Muscle layer of duodenum (tissue), 2 donors: ENCODE data around the gene MICAL3.

Experiments used
- H3K27ac ChIP-seq: one replicate; pipeline ENCODE4 v1.7.0; 2013; ENCODE audit warnings: mild to moderate bottlenecking, low read length
- H3K27me3 ChIP-seq: one replicate; pipeline ENCODE4 v1.7.0; 2013; ENCODE audit warnings: low read depth, mild to moderate bottlenecking, control low read depth, low read length
- H3K36me3 ChIP-seq, 2 donors: one replicate each; pipeline ENCODE4 v1.7.0; 2013; ENCODE audit warnings: low read length in 2 of 2, control low read depth in 1 of 2, mild to moderate bottlenecking in 1 of 2; ENCODE audit not compliant: insufficient read depth in 2 of 2, control insufficient read depth in 1 of 2
- H3K4me1 ChIP-seq, 2 donors: one replicate each; pipeline ENCODE4 v1.7.0; 2013; ENCODE audit warnings: low read length in 2 of 2, mild to moderate bottlenecking in 2 of 2, control low read depth in 1 of 2, moderate library complexity in 1 of 2; ENCODE audit not compliant: insufficient read depth in 2 of 2, control insufficient read depth in 1 of 2
- H3K4me3 ChIP-seq, 2 donors: one replicate each; pipeline ENCODE4 v1.7.0; 2013; ENCODE audit warnings: low read length in 2 of 2, low read depth in 1 of 2, mild to moderate bottlenecking in 1 of 2
- H3K9me3 ChIP-seq, 2 donors: one replicate each; pipeline ENCODE4 v1.7.0; 2013; ENCODE audit warnings: low read length in 2 of 2, control low read depth in 1 of 2, mild to moderate bottlenecking in 1 of 2; ENCODE audit not compliant: control insufficient read depth in 1 of 2
- donor health status: healthy.

MICAL3 gene

GRCh38 chr22:17906978-17907747 is 117.2 kb downstream of the MICAL3 start:
- Histone ChIP-seq H3K27me3 (no peaks in the 10 kb centered on the region), H3K9me3 (no peaks in the 10 kb centered on the region), H3K4me3 (no peak overlapping the region), H3K36me3 (peaks cover 13 to 20% of the 10 kb centered on the region in 2 donors), H3K27ac (no peak overlapping the region), H3K4me1 (peaks cover 21 to 30% of the 10 kb centered on the region in 2 donors)

GRCh38 chr22:17905445-17905844 is 118.9 kb downstream of the MICAL3 start:
- no peaks in the 10 kb centered on the region for H3K27me3 ChIP-seq
- H3K36me3 ChIP-seq, result peaks cover 20 to 22% of the 10 kb centered on the region in 2 donors
- no peak overlapping the region for H3K4me3 ChIP-seq
- H3K4me1 ChIP-seq, result peaks cover 16 to 21% of the 10 kb centered on the region in 2 donors
- H3K9me3 ChIP-seq, result no peaks in the 10 kb centered on the region
- H3K27ac ChIP-seq, result no peak overlapping the region

- peak overlapping the region; percentile 60 for H3K27ac ChIP-seq
- no peaks in the 10 kb centered on the region for H3K9me3 ChIP-seq
- peaks cover 4 to 10% of the 10 kb centered on the region in 2 donors for H3K4me1 ChIP-seq
- H3K27me3 ChIP-seq, result no peaks in the 10 kb centered on the region
- H3K4me3 ChIP-seq, result no peak overlapping the region
- H3K36me3 ChIP-seq, result peaks cover 28 to 36% of the 10 kb centered on the region in 2 donors
Measured at GRCh38 chr22:17903564-17904295, 120.6 kb downstream of the MICAL3 start.

- Histone ChIP-seq H3K4me1 (peaks cover 4 to 10% of the 10 kb centered on the region in 2 donors), H3K27ac (peak overlapping the region; percentile 12), H3K9me3 (no peaks in the 10 kb centered on the region), H3K36me3 (peaks cover 36 to 43% of the 10 kb centered on the region in 2 donors), H3K4me3 (no peak overlapping the region), H3K27me3 (no peaks in the 10 kb centered on the region)
Measured at GRCh38 chr22:17902960-17903359, 121.4 kb downstream of the MICAL3 start.

- Histone ChIP-seq H3K36me3 (peaks cover 32 to 47% of the 10 kb centered on the region in 2 donors), H3K27me3 (no peaks in the 10 kb centered on the region), H3K9me3 (no peaks in the 10 kb centered on the region), H3K4me3 (no peak overlapping the region), H3K4me1 (peaks cover 4% of the 10 kb centered on the region in 2 donors), H3K27ac (no peak overlapping the region)
Measured at GRCh38 chr22:17898375-17898774, 126.0 kb downstream of the MICAL3 start.

GRCh38 chr22:17897858-17898257 is 126.5 kb downstream of the MICAL3 start:
- H3K9me3 ChIP-seq, result no peaks in the 10 kb centered on the region
- H3K27me3 ChIP-seq, result no peaks in the 10 kb centered on the region
- H3K36me3 ChIP-seq, result peaks cover 36 to 52% of the 10 kb centered on the region in 2 donors
- peaks cover 0 to 1% of the 10 kb centered on the region in 2 donors for H3K4me1 ChIP-seq
- no peak overlapping the region for H3K27ac ChIP-seq
- no peak overlapping the region for H3K4me3 ChIP-seq

GRCh38 chr22:17897426-17897825 is 126.9 kb downstream of the MICAL3 start:
- no peaks in the 10 kb centered on the region for H3K9me3 ChIP-seq
- H3K36me3 ChIP-seq, result peaks cover 36 to 52% of the 10 kb centered on the region in 2 donors
- H3K27ac ChIP-seq, result no peak overlapping the region

GRCh38 chr22:17896586-17896985 is 127.8 kb downstream of the MICAL3 start:
- H3K4me3 ChIP-seq, result no peak overlapping the region
- H3K4me1 ChIP-seq, result peaks cover 3 to 4% of the 10 kb centered on the region in 2 donors
- no peak overlapping the region for H3K27ac ChIP-seq
- H3K9me3 ChIP-seq, result no peaks in the 10 kb centered on the region
- H3K36me3 ChIP-seq, result peaks cover 36 to 52% of the 10 kb centered on the region in 2 donors
- no peaks in the 10 kb centered on the region for H3K27me3 ChIP-seq

More at GRCh38 chr22:17897426-17897825, 126.9 kb downstream of the MICAL3 start:
- H3K27me3 ChIP-seq, result no peaks in the 10 kb centered on the region
- no peaks in the 10 kb centered on the region for H3K4me1 ChIP-seq
- H3K4me3 ChIP-seq, result no peak overlapping the region

- no peaks in the 10 kb centered on the region for H3K9me3 ChIP-seq
- peaks cover 31 to 33% of the 10 kb centered on the region in 2 donors for H3K36me3 ChIP-seq
- H3K27ac ChIP-seq, result peak overlapping the region; percentile 62
- H3K4me3 ChIP-seq, result no peak overlapping the region
- peaks cover 4 to 20% of the 10 kb centered on the region in 2 donors for H3K4me1 ChIP-seq
- H3K27me3 ChIP-seq, result no peaks in the 10 kb centered on the region
Measured at GRCh38 chr22:17893900-17894535, 130.3 kb downstream of the MICAL3 start.

- H3K4me3 ChIP-seq, result no peak overlapping the region
- H3K4me1 ChIP-seq, result peaks cover 4 to 20% of the 10 kb centered on the region in 2 donors
- H3K9me3 ChIP-seq, result no peaks in the 10 kb centered on the region
- peak overlapping the region; percentile 28 for H3K27ac ChIP-seq
- no peaks in the 10 kb centered on the region for H3K27me3 ChIP-seq
- peaks cover 23 to 36% of the 10 kb centered on the region in 2 donors for H3K36me3 ChIP-seq
Measured at GRCh38 chr22:17892376-17892775, 132.0 kb downstream of the MICAL3 start.
